Activated T-helper 2 cell treated with anti-CD3 and anti-CD28 coated beads, Interferon-gamma antibody, Interleukin-2, Interleukin-4, amounts not matched to agents 10 μg/mL and 5 μg/mL and 100 μg/mL, durations not matched to agents 14 hours and 24 hours and 36 hours (primary cell): ENCODE results near the gene SCOC. TPM values are rescaled to one million over a fixed set of nuclear protein-coding genes. Genes with fewer than 3 reads are reported as not detected.

Experiments
- DNase-seq: peaks from one replicate; pipeline ENCODE4 v3.0.0; 2021; ENCODE audit warnings: low spot score
- H3K27ac Mint-ChIP-seq: one replicate; pipeline ENCODE4 v1.8.0; 2021; ENCODE audit warnings: mixed read lengths
- H3K27me3 Mint-ChIP-seq: one replicate; pipeline ENCODE4 v1.8.0; 2021; ENCODE audit warnings: low read depth, mixed read lengths
- H3K36me3 Mint-ChIP-seq: one replicate; pipeline ENCODE4 v1.8.0; 2021; ENCODE audit warnings: low read depth, mixed read lengths
- H3K4me1 Mint-ChIP-seq: one replicate; pipeline ENCODE4 v1.8.0; 2021; ENCODE audit warnings: low read depth, mixed read lengths
- H3K4me3 Mint-ChIP-seq: one replicate; pipeline ENCODE4 v1.8.0; 2021; ENCODE audit warnings: low read depth, mild to moderate bottlenecking, moderate library complexity, mixed read lengths
- H3K9me3 Mint-ChIP-seq: one replicate; pipeline ENCODE4 v1.8.0; 2021; ENCODE audit warnings: mixed read lengths
- intact Hi-C: fragments of 100-400 bp; cut with micrococcal nuclease; formaldehyde crosslinking; loops from one replicate; pipeline ENCODE4 v1.15.1; 2023
- total RNA-seq: library from RNA; stranded (reverse); gene quantifications from 2 replicates; pipeline ENCODE4 v1.2.3, GENCODE V29; 2022

The SCOC gene
- total RNA-seq, 1 donor from 2014 or later: 36.7 TPM

DNA sequence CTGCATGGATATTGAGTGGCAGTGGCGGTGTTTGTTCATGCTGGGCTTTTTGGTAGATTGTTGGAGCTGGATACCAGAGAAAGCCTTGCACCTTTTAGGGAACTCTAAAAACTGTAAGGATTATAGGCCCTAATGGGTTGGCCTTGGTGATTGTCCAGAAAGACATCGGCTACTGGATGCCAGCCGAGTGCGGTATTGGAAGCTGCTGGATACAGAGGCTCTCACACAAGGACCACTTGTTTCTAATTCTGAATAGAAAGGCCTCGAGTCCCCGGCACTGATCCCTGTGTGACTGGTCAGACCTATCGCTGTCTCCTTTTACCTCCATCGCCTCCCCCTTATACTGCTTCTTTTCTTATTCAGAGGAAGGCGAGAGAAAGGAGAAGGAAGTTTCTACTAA is 27.3 kb upstream of the SCOC start:
- no peak overlapping the region for H3K4me3 Mint-ChIP-seq
- DNase-seq: no peak
- no peaks in the 10 kb centered on the region for H3K9me3 Mint-ChIP-seq
- no peak overlapping the region for H3K27ac Mint-ChIP-seq
- no peaks in the 10 kb centered on the region for H3K36me3 Mint-ChIP-seq
- intact Hi-C loops: no loop called here
- peaks cover 2% of the 10 kb centered on the region for H3K4me1 Mint-ChIP-seq
- peaks cover 31% of the 10 kb centered on the region for H3K27me3 Mint-ChIP-seq

- H3K36me3 Mint-ChIP-seq: no peaks in the 10 kb centered on the region
- H3K9me3 Mint-ChIP-seq: no peaks in the 10 kb centered on the region
- DNase-seq: no peak
- intact Hi-C loops: no loop called here
- H3K27ac Mint-ChIP-seq: no peak overlapping the region
- peaks cover 17% of the 10 kb centered on the region for H3K27me3 Mint-ChIP-seq
- no peak overlapping the region for H3K4me3 Mint-ChIP-seq
- H3K4me1 Mint-ChIP-seq: peaks cover 4% of the 10 kb centered on the region
Measured at GRCh38 chr4:140349816-140350215, 23.6 kb upstream of the SCOC start.

- no peaks in the 10 kb centered on the region for H3K36me3 Mint-ChIP-seq
- H3K9me3 Mint-ChIP-seq: no peaks in the 10 kb centered on the region
- peaks cover 21% of the 10 kb centered on the region for H3K27me3 Mint-ChIP-seq
- peaks cover 4% of the 10 kb centered on the region for H3K4me1 Mint-ChIP-seq
- no peak overlapping the region for H3K4me3 Mint-ChIP-seq
- no peak for DNase-seq
- no peak overlapping the region for H3K27ac Mint-ChIP-seq
- intact Hi-C loops: no loop called here
Measured at GRCh38 chr4:140351093-140352075, 22.1 kb upstream of the SCOC start.

- no peak for DNase-seq
- Mint-ChIP-seq H3K27me3 (peaks cover 29% of the 10 kb centered on the region), H3K4me1 (peaks cover 4% of the 10 kb centered on the region), H3K9me3 (no peaks in the 10 kb centered on the region), H3K36me3 (no peaks in the 10 kb centered on the region), H3K27ac (no peak overlapping the region), H3K4me3 (no peak overlapping the region)
- intact Hi-C loops: no loop called here
Measured at GRCh38 chr4:140353786-140354185, 19.7 kb upstream of the SCOC start.

DNA sequence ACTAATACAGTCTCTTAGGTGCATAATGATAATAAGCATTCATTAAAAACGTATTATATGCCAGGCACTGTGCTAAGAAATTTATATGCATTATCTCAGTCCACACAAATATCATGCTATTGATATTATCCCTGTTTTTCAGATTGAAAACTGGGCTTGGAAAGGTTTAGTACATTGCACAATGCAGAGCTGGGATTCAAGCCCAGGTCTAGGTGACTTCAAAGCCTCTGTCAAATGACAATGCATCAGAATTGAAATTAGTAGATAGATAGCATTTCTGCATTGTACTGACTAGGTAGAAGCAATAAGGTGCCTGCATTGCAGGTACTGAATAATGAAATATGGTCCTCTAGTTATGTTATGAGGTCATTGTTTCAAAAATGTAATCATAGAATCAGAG is 18.2 kb upstream of the SCOC start:
- intact Hi-C loops: no loop called here
- H3K4me1 Mint-ChIP-seq: peaks cover 4% of the 10 kb centered on the region
- H3K36me3 Mint-ChIP-seq: no peaks in the 10 kb centered on the region
- no peaks in the 10 kb centered on the region for H3K9me3 Mint-ChIP-seq
- no peak overlapping the region for H3K4me3 Mint-ChIP-seq
- no peak for DNase-seq
- no peak overlapping the region for H3K27ac Mint-ChIP-seq
- H3K27me3 Mint-ChIP-seq: peaks cover 19% of the 10 kb centered on the region

DNA sequence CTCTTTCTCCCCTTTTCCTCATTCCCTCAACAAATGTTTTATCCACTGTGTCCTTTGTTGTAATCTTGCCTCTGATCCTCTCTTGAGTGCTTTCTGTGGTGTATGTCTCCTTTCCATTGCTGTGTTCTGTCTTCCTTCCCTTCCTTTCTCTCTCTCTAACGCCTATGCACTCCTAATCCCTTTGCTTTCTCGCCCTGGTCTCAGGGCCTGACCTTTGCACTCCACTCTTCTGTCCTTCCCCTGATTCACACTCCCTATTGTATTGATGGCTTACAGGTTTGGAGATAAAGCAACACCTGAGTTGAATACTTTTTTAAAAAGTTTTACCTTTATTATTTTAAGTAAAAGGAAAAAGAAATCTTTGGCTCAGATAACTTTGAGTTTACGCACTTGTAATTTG is 15.6 kb upstream of the SCOC start:
- H3K27me3 Mint-ChIP-seq: peaks cover 16% of the 10 kb centered on the region
- no peak for DNase-seq
- H3K4me3 Mint-ChIP-seq: no peak overlapping the region
- H3K36me3 Mint-ChIP-seq: no peaks in the 10 kb centered on the region
- peaks cover 4% of the 10 kb centered on the region for H3K4me1 Mint-ChIP-seq
- intact Hi-C loops: no loop called here
- H3K27ac Mint-ChIP-seq: no peak overlapping the region
- no peaks in the 10 kb centered on the region for H3K9me3 Mint-ChIP-seq

DNA sequence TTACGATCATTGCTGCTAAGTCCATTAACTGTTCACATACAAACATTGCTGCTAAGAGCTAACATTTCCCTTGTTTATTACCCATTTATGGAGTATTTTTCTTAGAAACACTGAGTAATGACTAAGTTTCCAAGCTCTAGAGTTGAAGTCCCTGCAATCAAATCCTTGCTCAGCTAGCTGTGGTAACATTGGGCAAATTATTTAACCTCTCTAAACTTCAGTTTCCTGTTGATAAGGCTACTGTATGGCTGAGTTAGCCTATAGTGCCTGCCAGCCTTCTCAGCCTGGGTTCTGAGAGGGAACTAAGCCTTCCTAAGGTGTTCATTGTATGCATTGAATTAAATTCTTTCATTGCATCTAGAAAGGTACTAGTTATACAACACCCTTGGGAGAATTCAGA is 15.2 kb upstream of the SCOC start:
- H3K27me3 Mint-ChIP-seq: peaks cover 16% of the 10 kb centered on the region
- DNase-seq: no peak
- no peaks in the 10 kb centered on the region for H3K36me3 Mint-ChIP-seq
- H3K4me3 Mint-ChIP-seq: no peak overlapping the region
- H3K27ac Mint-ChIP-seq: no peak overlapping the region
- peaks cover 4% of the 10 kb centered on the region for H3K4me1 Mint-ChIP-seq
- H3K9me3 Mint-ChIP-seq: no peaks in the 10 kb centered on the region
- intact Hi-C loops: no loop called here

GRCh38 chr4:140359562-140360427 is 13.7 kb upstream of the SCOC start:
- H3K4me1 Mint-ChIP-seq: no peaks in the 10 kb centered on the region
- H3K36me3 Mint-ChIP-seq: no peaks in the 10 kb centered on the region
- peak; percentile 64 for DNase-seq
- intact Hi-C loops: loop anchor here (1.0 to 10.0 kb wide), 6 partner anchors 14 to 625 kb away; partner anchors contain the start of gene SCOC
- no peaks in the 10 kb centered on the region for H3K9me3 Mint-ChIP-seq
- peaks cover 13% of the 10 kb centered on the region for H3K27me3 Mint-ChIP-seq
- H3K4me3 Mint-ChIP-seq: no peak overlapping the region
- no peak overlapping the region for H3K27ac Mint-ChIP-seq

GRCh38 chr4:140361099-140361498 is 12.3 kb upstream of the SCOC start:
- H3K4me1 Mint-ChIP-seq: no peaks in the 10 kb centered on the region
- no peaks in the 10 kb centered on the region for H3K9me3 Mint-ChIP-seq
- no peak overlapping the region for H3K27ac Mint-ChIP-seq
- intact Hi-C loops: loop anchor here (10.0 kb wide), 2 partner anchors 494 to 626 kb away; no protein-coding TSS in a partner anchor
- no peak overlapping the region for H3K4me3 Mint-ChIP-seq
- no peaks in the 10 kb centered on the region for H3K36me3 Mint-ChIP-seq
- no peak for DNase-seq
- peaks cover 12% of the 10 kb centered on the region for H3K27me3 Mint-ChIP-seq

GRCh38 chr4:140363051-140363450 is 10.4 kb upstream of the SCOC start:
- no peak for DNase-seq
- Mint-ChIP-seq H3K27ac (no peak overlapping the region), H3K36me3 (no peaks in the 10 kb centered on the region), H3K9me3 (no peaks in the 10 kb centered on the region), H3K4me3 (no peak overlapping the region), H3K27me3 (no peaks in the 10 kb centered on the region), H3K4me1 (no peaks in the 10 kb centered on the region)
- intact Hi-C loops: loop anchor here (10.0 kb wide), 2 partner anchors 492 to 628 kb away; no protein-coding TSS in a partner anchor

- intact Hi-C loops: loop anchor here (10.0 kb wide), 2 partner anchors 491 to 629 kb away; no protein-coding TSS in a partner anchor
- no peak overlapping the region for H3K4me3 Mint-ChIP-seq
- no peak overlapping the region for H3K27ac Mint-ChIP-seq
Measured at GRCh38 chr4:140363558-140363957, 9.9 kb upstream of the SCOC start.

DNA sequence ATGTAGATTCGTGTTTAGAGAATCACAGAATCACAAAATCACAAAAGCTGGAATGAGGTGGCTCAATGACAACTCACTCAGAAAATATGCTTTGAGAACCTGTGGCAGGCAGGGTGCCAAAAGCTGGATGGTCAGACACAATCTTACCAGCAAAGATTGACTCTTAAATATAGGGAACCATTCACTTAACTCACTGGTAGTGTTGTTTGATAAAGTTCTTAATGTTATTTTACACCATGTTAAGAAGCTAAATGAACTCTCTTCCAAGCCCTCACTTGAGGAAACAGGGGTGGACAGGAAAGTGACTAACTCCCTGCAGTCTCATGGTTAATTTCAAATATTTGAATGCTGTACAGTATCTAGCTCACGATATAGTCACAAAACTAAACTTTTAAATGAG is 5.7 kb upstream of the SCOC start:
- Mint-ChIP-seq H3K4me1 (peaks cover 7% of the 10 kb centered on the region), H3K9me3 (no peaks in the 10 kb centered on the region), H3K36me3 (no peaks in the 10 kb centered on the region), H3K27me3 (peaks cover 13% of the 10 kb centered on the region), H3K27ac (no peak overlapping the region), H3K4me3 (no peak overlapping the region)
- intact Hi-C loops: loop anchor here (10.0 kb wide), 2 partner anchors 487 to 633 kb away; no protein-coding TSS in a partner anchor
- DNase-seq: no peak

More at GRCh38 chr4:140363558-140363957, 9.9 kb upstream of the SCOC start:
- Mint-ChIP-seq H3K9me3 (no peaks in the 10 kb centered on the region), H3K27me3 (peaks cover 2% of the 10 kb centered on the region), H3K36me3 (no peaks in the 10 kb centered on the region), H3K4me1 (no peaks in the 10 kb centered on the region)
- no peak for DNase-seq
